H1 (cell line): ENCODE measurements around the gene CDH16. TPM values are rescaled to one million over a fixed set of nuclear protein-coding genes. Genes with fewer than 3 reads are reported as not detected.

Experiments used
- CTCF ChIA-PET: fragments of 300-600 bp; sonication (Branson Sonifier 250); formaldehyde crosslinking; loops from one replicate; lab custom pipeline; 2021; ENCODE audit not compliant: partially characterized antibody; lab: Charles Lee
- POLR2A ChIA-PET: fragments of 300-600 bp; sonication (Branson Sonifier 250); formaldehyde crosslinking; loops from one replicate; lab custom pipeline; 2021; ENCODE audit warnings: inconsistent platforms; ENCODE audit not compliant: partially characterized antibody; lab: Charles Lee
- DNase-seq, 2 experiments: peaks; one replicate each; pipeline versions ENCODE4 v3.0.0 to v3.0.0-alpha.2; 2010 to 2022; ENCODE audit warnings: low spot score in 2 of 2, low read depth in 1 of 2, mixed read lengths in 1 of 2
- FAIRE-seq: peaks from 2 replicates; lab custom pipeline; 2011; peaks lifted over from hg19 to GRCh38; lab: Jason Lieb, UNC
- H2AFZ ChIP-seq: 2 replicates; pipeline ENCODE4 v1.8.1; 2012; ENCODE audit warnings: low read length, inconsistent platforms
- H2AK5ac ChIP-seq: 2 replicates; pipeline ENCODE4 v1.6.1; 2013; ENCODE audit warnings: low read depth, low read length
- H2BK120ac ChIP-seq: replicated peaks from 2 replicates; pipeline ENCODE3; 2013; ENCODE audit warnings: low read depth, low read length, inconsistent platforms
- H2BK12ac ChIP-seq: 2 replicates; pipeline ENCODE4 v1.6.1; 2013; ENCODE audit warnings: low read depth, low read length
- H2BK15ac ChIP-seq: 2 replicates; pipeline ENCODE4 v1.6.1; 2013; ENCODE audit warnings: low read length
- H2BK20ac ChIP-seq: 2 replicates; pipeline ENCODE4 v1.6.1; 2013; ENCODE audit warnings: low read length
- H2BK5ac ChIP-seq: 2 replicates; pipeline ENCODE4 v1.6.1; 2013; ENCODE audit warnings: low read depth, low read length
- H3K14ac ChIP-seq: 2 replicates; pipeline ENCODE4 v1.6.1; 2013; ENCODE audit warnings: inconsistent platforms; ENCODE audit not compliant: insufficient read length
- H3K18ac ChIP-seq: 2 replicates; pipeline ENCODE4 v1.6.1; 2013; ENCODE audit warnings: low read length; ENCODE audit errors: extremely low read depth
- H3K23ac ChIP-seq: 2 replicates; pipeline ENCODE4 v1.6.1; 2013; ENCODE audit warnings: inconsistent platforms; ENCODE audit not compliant: insufficient read length
- H3K23me2 ChIP-seq: 2 replicates; pipeline ENCODE4 v1.6.1; 2013; ENCODE audit warnings: low read depth, low read length
- H3K27ac ChIP-seq: 2 replicates; pipeline ENCODE4 v1.6.1; 2011; ENCODE audit warnings: low read depth, low read length, inconsistent platforms
- H3K27me3 ChIP-seq, 4 experiments: replicated peaks in 1 of 4; 1 replicate in 1 of 4; 2 replicates in 3 of 4; pipeline versions ENCODE4 v1.6.1 to v1.8.1; 2011 to 2013; ENCODE audit warnings: low read length in 3 of 4, mild to moderate bottlenecking in 3 of 4, inconsistent platforms in 2 of 4, mixed read lengths in 2 of 4, moderate library complexity in 1 of 4; ENCODE audit not compliant: control insufficient read depth in 3 of 4, insufficient read depth in 3 of 4; ENCODE audit errors: extremely low read depth in 1 of 4
- H3K36me3 ChIP-seq, 4 experiments: 2 replicates each; pipeline versions ENCODE4 v1.6.1 to v1.8.1; 2011 to 2013; ENCODE audit warnings: mild to moderate bottlenecking in 4 of 4, low read length in 3 of 4, moderate library complexity in 2 of 4, control low read depth in 1 of 4, inconsistent platforms in 1 of 4; ENCODE audit not compliant: insufficient read depth in 4 of 4, control insufficient read depth in 2 of 4
- H3K4ac ChIP-seq: replicated peaks from 2 replicates; pipeline ENCODE3; 2013; ENCODE audit warnings: low read length, low read depth, mixed read lengths, inconsistent platforms; ENCODE audit not compliant: insufficient read length
- H3K4me1 ChIP-seq, 4 experiments: replicated peaks in 1 of 4; 1 replicate in 1 of 4; 2 replicates in 3 of 4; pipeline versions ENCODE4 v1.6.1 to v1.8.1; 2011 to 2013; ENCODE audit warnings: low read length in 3 of 4, inconsistent platforms in 2 of 4, mixed read lengths in 1 of 4; ENCODE audit not compliant: insufficient read depth in 4 of 4, control insufficient read depth in 3 of 4
- H3K4me2 ChIP-seq, 2 experiments: 2 replicates each; pipeline versions ENCODE4 v1.6.1 to v1.8.1; 2011 to 2013; ENCODE audit warnings: low read depth in 2 of 2, low read length in 2 of 2, control low read depth in 1 of 2, inconsistent platforms in 1 of 2, mild to moderate bottlenecking in 1 of 2; ENCODE audit not compliant: insufficient read depth in 1 of 2
- H3K4me3 ChIP-seq, 4 experiments: fragments of 200-600, 300-600 bp in 1 of 4; sonication (generic), shearing (Covaris generic), sonication (Bioruptor Twin) in 1 of 4; 2 replicates each; pipeline versions ENCODE4 v1.5.1 to v1.8.1; 2011 to 2016; ENCODE audit warnings: low read length in 4 of 4, low read depth in 3 of 4, control low read depth in 2 of 4, inconsistent platforms in 2 of 4, mild to moderate bottlenecking in 2 of 4, mixed read lengths in 1 of 4, moderate library complexity in 1 of 4; ENCODE audit not compliant: insufficient read depth in 2 of 4; ENCODE audit errors: extremely low read depth in 1 of 4
- H3K56ac ChIP-seq: replicated peaks from 2 replicates; pipeline ENCODE3; 2013; ENCODE audit warnings: low read depth, mild to moderate bottlenecking, mixed read lengths, low read length, inconsistent platforms; ENCODE audit not compliant: insufficient read length
- H3K79me1 ChIP-seq: 2 replicates; pipeline ENCODE4 v1.6.1; 2013; ENCODE audit warnings: low read depth, low read length, control low read depth
- H3K79me2 ChIP-seq, 2 experiments: 2 replicates each; pipeline versions ENCODE4 v1.6.1 to v1.8.1; 2012 to 2013; ENCODE audit warnings: low read length in 2 of 2, mild to moderate bottlenecking in 2 of 2, inconsistent platforms in 1 of 2; ENCODE audit not compliant: insufficient read depth in 2 of 2, control insufficient read depth in 1 of 2
- H3K9ac ChIP-seq, 4 experiments: replicated peaks in 1 of 4; 1 replicate in 1 of 4; 2 replicates in 3 of 4; pipeline versions ENCODE4 v1.6.1 to v1.8.1; 2011 to 2013; ENCODE audit warnings: low read depth in 3 of 4, low read length in 3 of 4, control low read depth in 2 of 4, mild to moderate bottlenecking in 2 of 4, moderate library complexity in 2 of 4, inconsistent platforms in 1 of 4; ENCODE audit errors: extremely low read depth in 1 of 4
- H3K9me3 ChIP-seq, 2 experiments: 2 replicates each; pipeline versions ENCODE4 v1.6.1 to v1.8.1; 2012 to 2013; ENCODE audit warnings: mild to moderate bottlenecking in 2 of 2, moderate library complexity in 2 of 2, control low read depth in 1 of 2, inconsistent platforms in 1 of 2, low read depth in 1 of 2, low read length in 1 of 2, mixed read lengths in 1 of 2; ENCODE audit not compliant: insufficient read depth in 2 of 2
- H4K20me1 ChIP-seq, 2 experiments: replicated peaks in 1 of 2; 2 replicates each; pipeline versions ENCODE3 to v1.8.1; 2011 to 2013; ENCODE audit warnings: inconsistent platforms in 2 of 2, low read length in 2 of 2, mild to moderate bottlenecking in 1 of 2; ENCODE audit not compliant: insufficient read depth in 2 of 2, control insufficient read depth in 1 of 2
- H4K5ac ChIP-seq: 2 replicates; pipeline ENCODE4 v1.6.1; 2013; ENCODE audit warnings: low read length, low read depth, mixed read lengths, inconsistent platforms; ENCODE audit not compliant: insufficient read length
- H4K8ac ChIP-seq: 2 replicates; pipeline ENCODE4 v1.8.0; 2013; ENCODE audit warnings: mild to moderate bottlenecking, moderate library complexity, low read length, inconsistent platforms; ENCODE audit not compliant: insufficient read depth; ENCODE audit errors: extremely low read depth
- H4K91ac ChIP-seq: replicated peaks from 2 replicates; pipeline ENCODE3; 2013; ENCODE audit warnings: low read length, mixed read lengths, inconsistent platforms; ENCODE audit not compliant: insufficient read length
- ASH2L ChIP-seq: fragments of 200-600, 300-600 bp; sonication (generic); IDR thresholded peaks from one replicate; pipeline ENCODE4 v1.7.1; 2017; ENCODE audit warnings: low read length
- BCL11A ChIP-seq, 2 experiments: IDR thresholded peaks; one replicate each; pipeline ENCODE4 v1.6.1; 2011; ENCODE audit warnings: low read depth in 2 of 2, low read length in 2 of 2, mild to moderate bottlenecking in 2 of 2
- CEBPB ChIP-seq: IDR thresholded peaks from 2 replicates; pipeline ENCODE4 v1.6.1; 2012; ENCODE audit warnings: low read depth, low read length
- GTF2F1 ChIP-seq: IDR thresholded peaks from 2 replicates; pipeline ENCODE4 v1.6.1; 2012; ENCODE audit warnings: low read depth, low read length, improper control_type of control experiment, borderline replicate concordance
- KDM1A ChIP-seq: fragments of 200-600, 300-600 bp; sonication (generic); IDR thresholded peaks from 2 replicates; pipeline ENCODE4 v1.7.1; 2016; ENCODE audit warnings: mild to moderate bottlenecking, low read length, borderline replicate concordance
- NRF1 ChIP-seq: IDR thresholded peaks from 2 replicates; pipeline ENCODE4 v1.6.1; 2011; ENCODE audit warnings: mild to moderate bottlenecking, low read depth, low read length, improper control_type of control experiment
- RFX5 ChIP-seq: IDR thresholded peaks from 2 replicates; pipeline ENCODE4 v1.6.1; 2011; ENCODE audit warnings: low read depth, low read length, improper control_type of control experiment, borderline replicate concordance
- RXRA ChIP-seq: IDR thresholded peaks from 2 replicates; pipeline ENCODE4 v1.6.1; 2011; ENCODE audit warnings: low read depth, mild to moderate bottlenecking, low read length, moderate library complexity; ENCODE audit not compliant: insufficient read depth
- SIRT6 ChIP-seq: IDR thresholded peaks from one replicate; pipeline ENCODE4 v1.7.1; 2012; ENCODE audit warnings: low read length, inconsistent platforms
- WGBS, 2 experiments: shearing (Covaris generic) in 1 of 2; methylation state at CpG; one replicate each; pipeline versions ENCODE4 v1.1.6 to v1.1.7; 2013 to 2015; ENCODE audit warnings: low lambda C conversion rate in 2 of 2, mixed read lengths in 2 of 2, inconsistent platforms in 1 of 2, low coverage in 1 of 2, missing lambda C conversion rate in 1 of 2; ENCODE audit not compliant: insufficient replicate concordance in 2 of 2, insufficient coverage in 1 of 2, insufficient read length in 1 of 2; ENCODE audit errors: extremely low coverage in 1 of 2, missing lambda C conversion rate in 1 of 2; 5-methylcytosine and 5-hydroxymethylcytosine counted together
- polyA plus RNA-seq, 7 experiments: library from polyadenylated mRNA; depleted of rRNA in 3 of 7; stranded (reverse) in 5 of 7; unstranded in 2 of 7; fragments of >200 nt in 5 of 7; fragments of 200-250 nt in 2 of 7; gene quantifications; 1 replicate in 5 of 7; 2 replicates in 1 of 7; 4 replicates in 1 of 7; pipeline versions ENCODE4 v1.2.1 to v1.2.3, GENCODE V29; 2011 to 2013; ENCODE audit warnings: missing spikeins in 2 of 7, mixed read lengths in 2 of 7
- total RNA-seq: library from RNA; stranded (reverse); fragmentation: NEBNext Ultra II Directional; extraction: Animal tissue kit (Norgen Biotek cat#: 25700); gene quantifications from 2 replicates; pipeline ENCODE4 v1.2.1, GENCODE V29; 2021
- TF ChIP-seq, protein P1 (sequence below): IDR thresholded peaks from 2 replicates; pipeline ENCODE4 v1.6.1; 2012; ENCODE audit warnings: inconsistent platforms

CDH16 gene
- total and polyA plus RNA-seq, 2 of the 8 experiments (the other 6 are each of a cell fraction or from before 2014, with no cell fraction given) = not detected

GRCh38 chr16:66940236-66940635 lies 21.6 kb upstream of the CDH16 start:
- no peak overlapping the region for H3K23ac ChIP-seq
- no peak overlapping the region for H4K91ac ChIP-seq
- no peak overlapping the region for H3K4me2 ChIP-seq
- no peak overlapping the region for H2BK15ac ChIP-seq
- H2BK12ac ChIP-seq = no peak overlapping the region
- H3K4me3 ChIP-seq = no peak overlapping the region
- ChIA-PET POLR2A (no interaction called here), CTCF (interaction anchor here (1.0 to 1.4 kb wide), 2 partner anchors 12 to 14 kb away, joined by 3 read pairs; no protein-coding TSS in a partner anchor)
- no peak overlapping the region for H3K9ac ChIP-seq
- no peak overlapping the region for H3K27ac ChIP-seq
- no peak overlapping the region for H4K5ac ChIP-seq
- no peak overlapping the region for H3K56ac ChIP-seq
- H2AK5ac ChIP-seq = no peak overlapping the region
- H4K20me1 ChIP-seq = peaks cover 0 to 10% of the 10 kb centered on the region in 2 experiments
- no peak overlapping the region for H2BK120ac ChIP-seq
- no peak overlapping the region for H3K4ac ChIP-seq
- H3K79me1 ChIP-seq = peaks cover 2% of the 10 kb centered on the region; the same call in 1 of the 2 replicates
- no peak overlapping the region for H2BK5ac ChIP-seq
- H4K8ac ChIP-seq = no peak overlapping the region
- peaks cover 0 to 6% (median 4%) of the 10 kb centered on the region in 4 experiments; a peak in 4 of 7 replicates for H3K27me3 ChIP-seq
- H3K18ac ChIP-seq = no peak overlapping the region
- FAIRE-seq (no peak), DNase-seq (no peak)
- H3K79me2 ChIP-seq = no peaks in the 10 kb centered on the region
- H3K23me2 ChIP-seq = peaks cover 2% of the 10 kb centered on the region; the same call in 1 of the 2 replicates
- no peak overlapping the region for H2AFZ ChIP-seq
- 84% methylated on average over 15 of the region's 16 CpGs; no CpG with 5 or more reads in 1 of the 2 experiments for whole genome bisulfite sequencing, 2 experiments
- no peak overlapping the region for H2BK20ac ChIP-seq
- TF ChIP-seq NRF1 (no peak), RXRA (no peak), ASH2L (no peak), SIRT6 (no peak), CEBPB (no peak), KDM1A (no peak), BCL11A (IDR thresholded peaks at IDR 0.05; ENCODE audit: low read depth in 2 of 2, low read length in 2 of 2) (no peak), GTF2F1 (no peak), RFX5 (no peak)
- TF ChIP-seq, protein P1, sequence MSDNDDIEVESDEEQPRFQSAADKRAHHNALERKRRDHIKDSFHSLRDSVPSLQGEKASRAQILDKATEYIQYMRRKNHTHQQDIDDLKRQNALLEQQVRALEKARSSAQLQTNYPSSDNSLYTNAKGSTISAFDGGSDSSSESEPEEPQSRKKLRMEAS = no peak
- TF ChIP-seq, all 59 proteins: peak for 0
- peaks cover 0 to 3% (median 2%) of the 10 kb centered on the region in 4 experiments; a peak in 4 of 7 replicates for H3K4me1 ChIP-seq
- no peaks in the 10 kb centered on the region for H3K9me3 ChIP-seq
- peaks cover 5 to 18% (median 15%) of the 10 kb centered on the region in 4 experiments; a peak in 7 of 8 replicates for H3K36me3 ChIP-seq
- H3K14ac ChIP-seq = no peak overlapping the region
